Smooth muscle cell of the umbilical artery (primary cell): ENCODE measurements around the gene ITGA6. TPM values are rescaled to one million over a fixed set of nuclear protein-coding genes. Genes with fewer than 3 reads are reported as not detected.

Experiments used
- total RNA-seq: library from RNA; depleted of rRNA; stranded (reverse); fragments of >200 nt; gene quantifications from 2 replicates; pipeline ENCODE4 v1.2.3, GENCODE V29; 2014

ITGA6 gene
- total RNA-seq: 14.3 and 71.0 TPM in 2 replicates

DNA sequence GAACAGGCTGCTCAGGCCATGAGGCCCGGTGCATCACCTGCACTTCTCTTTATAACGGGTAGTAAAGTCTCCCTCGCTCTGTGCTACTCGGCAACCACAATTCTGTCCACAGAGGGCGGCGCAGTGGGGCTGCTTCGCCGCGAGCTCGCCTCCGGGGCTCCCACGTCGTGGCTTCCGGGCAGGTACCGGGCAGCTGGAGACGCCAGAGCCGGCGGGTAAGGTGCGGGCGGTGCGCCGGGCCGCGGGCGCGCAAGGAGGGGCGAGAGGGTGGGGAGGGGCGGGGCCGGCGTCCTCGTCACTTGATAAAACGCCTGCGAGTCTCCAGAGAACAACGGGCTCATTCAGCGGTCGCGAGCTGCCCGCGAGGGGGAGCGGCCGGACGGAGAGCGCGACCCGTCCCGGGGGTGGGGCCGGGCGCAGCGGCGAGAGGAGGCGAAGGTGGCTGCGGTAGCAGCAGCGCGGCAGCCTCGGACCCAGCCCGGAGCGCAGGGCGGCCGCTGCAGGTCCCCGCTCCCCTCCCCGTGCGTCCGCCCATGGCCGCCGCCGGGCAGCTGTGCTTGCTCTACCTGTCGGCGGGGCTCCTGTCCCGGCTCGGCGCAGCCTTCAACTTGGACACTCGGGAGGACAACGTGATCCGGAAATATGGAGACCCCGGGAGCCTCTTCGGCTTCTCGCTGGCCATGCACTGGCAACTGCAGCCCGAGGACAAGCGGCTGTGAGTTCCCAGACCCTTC is at the start of gene ITGA6:
Gene ITGA6 (plus strand): TSS at position 331 of the 734 bp plus-strand sequence.

Other genes starting within 250 kb of the ITGA6 start
- 19.3 and 30.0 TPM in 2 replicates for gene PDK1, start 128.5 kb downstream of the ITGA6 start, total RNA-seq